H1 (cell line): ENCODE measurements around the gene ENDOU. TPM values are rescaled to one million over a fixed set of nuclear protein-coding genes. Genes with fewer than 3 reads are reported as not detected.

Experiments used
- PHF8 ChIP-seq: fragments of 200-600 bp; sonication (generic); conservative IDR thresholded peaks from 2 replicates; pipeline ENCODE4 v1.7.1; 2012; ENCODE audit warnings: low read depth, mild to moderate bottlenecking, inconsistent platforms, low read length, moderate library complexity
- POLR2A ChIP-seq, 2 experiments: IDR thresholded peaks; 1 replicate in 1 of 2; 2 replicates in 1 of 2; pipeline ENCODE4 v1.6.1; 2011; ENCODE audit warnings: low read depth in 2 of 2, low read length in 2 of 2, mild to moderate bottlenecking in 2 of 2; ENCODE audit errors: control extremely low read depth in 1 of 2
- TCF12 ChIP-seq: IDR thresholded peaks from 2 replicates; pipeline ENCODE4 v1.6.1; 2011; ENCODE audit warnings: low read depth, mild to moderate bottlenecking, low read length
- polyA plus RNA-seq, 7 experiments: library from polyadenylated mRNA; depleted of rRNA in 3 of 7; stranded (reverse) in 5 of 7; unstranded in 2 of 7; fragments of >200 nt in 5 of 7; fragments of 200-250 nt in 2 of 7; gene quantifications; 1 replicate in 5 of 7; 2 replicates in 1 of 7; 4 replicates in 1 of 7; pipeline versions ENCODE4 v1.2.1 to v1.2.3, GENCODE V29; 2011 to 2013; ENCODE audit warnings: missing spikeins in 2 of 7, mixed read lengths in 2 of 7
- total RNA-seq: library from RNA; stranded (reverse); fragmentation: NEBNext Ultra II Directional; extraction: Animal tissue kit (Norgen Biotek cat#: 25700); gene quantifications from 2 replicates; pipeline ENCODE4 v1.2.1, GENCODE V29; 2021

ENDOU gene
- total and polyA plus RNA-seq, 2 of the 8 experiments (the other 6 are each of a cell fraction or from before 2014, with no cell fraction given), result not detected

DNA sequence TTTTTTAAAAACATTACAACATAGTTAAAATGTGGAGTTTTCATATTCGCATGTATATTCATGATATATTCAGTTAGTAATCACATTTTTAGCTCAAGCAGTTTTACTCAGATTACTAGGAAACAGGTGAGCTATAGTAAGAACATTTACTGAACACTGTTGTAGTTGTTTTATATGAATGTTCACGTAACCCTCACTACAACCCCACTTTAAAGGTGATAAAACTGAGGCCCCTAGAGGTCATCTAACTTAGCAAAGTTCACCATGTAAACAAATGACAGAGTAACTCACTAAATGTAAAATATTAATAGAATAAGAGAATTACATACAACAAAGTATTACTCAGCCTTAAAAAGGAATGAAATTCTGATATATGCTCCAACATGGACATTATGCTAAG lies 45.5 kb downstream of the ENDOU start (continued):
- TF ChIP-seq PHF8, result no peak
- TF ChIP-seq POLR2A (IDR thresholded peaks at IDR 0.05; ENCODE audit: control extremely low read depth in 1 of 2, low read depth in 2 of 2, low read length in 2 of 2), result no peak
- TF ChIP-seq TCF12, result no peak
